TTC549 (cell line): Measurements from ENCODE around the gene OR2D3.
"Not testable (repeated sequence)": the region's sequence is repeated elsewhere in the genome, so short reads cannot be mapped to it uniquely, and the experiment has no call there.

Source experiments
- FAIRE-seq: peaks from 2 replicates; lab custom pipeline; 2012; peaks lifted over from hg19 to GRCh38; lab: Jason Lieb, UNC

OR2D3 gene

GRCh38 chr11:6928916-6929315 lies 8.1 kb downstream of the OR2D3 start:
- no peak for FAIRE-seq

GRCh38 chr11:6931146-6931713 lies 10.4 kb downstream of the OR2D3 start:
- FAIRE-seq: no peak

- no peak for FAIRE-seq
These were observed 11.3 kb downstream of the OR2D3 start for GRCh38 chr11:6932145-6932544.

- FAIRE-seq: no peak
These were observed 21.2 kb downstream of the OR2D3 start for GRCh38 chr11:6941970-6942369.

GRCh38 chr11:6943131-6943530 lies 22.3 kb downstream of the OR2D3 start:
- FAIRE-seq: no peak

- not testable (repeated sequence) for FAIRE-seq
These were observed 33.4 kb downstream of the OR2D3 start for GRCh38 chr11:6954248-6954647.

GRCh38 chr11:6962141-6962540 lies 41.3 kb downstream of the OR2D3 start:
- FAIRE-seq: no peak

- no peak for FAIRE-seq
These were observed 41.9 kb downstream of the OR2D3 start for GRCh38 chr11:6962673-6963072.

GRCh38 chr11:6968816-6969215 lies 48.0 kb downstream of the OR2D3 start:
- FAIRE-seq: no peak

- FAIRE-seq: not testable (repeated sequence)
These were observed 49.1 kb downstream of the OR2D3 start for GRCh38 chr11:6969854-6970253.
